ENCODE results near the gene PPIL4.

- no peak for TF ChIP-seq CTCF (conservative IDR thresholded peaks at IDR 0.05; ENCODE audit: low read depth, low read length)
- TF ChIP-seq EZH2 (IDR thresholded peaks at IDR 0.05; ENCODE audit: borderline replicate concordance, low read depth, low read length, poor library complexity, severe bottlenecking) = no peak
These were observed 65.2 kb downstream of the PPIL4 start for GRCh38 chr6:149480502-149481280.

All from A673 (cell line).